HCEC 1CT (cell line): ENCODE results near the gene EPHB1.

Experiments used
- DNase-seq: peaks from one replicate; pipeline ENCODE4 v3.0.0-alpha.2; 2017

EPHB1 gene

DNA sequence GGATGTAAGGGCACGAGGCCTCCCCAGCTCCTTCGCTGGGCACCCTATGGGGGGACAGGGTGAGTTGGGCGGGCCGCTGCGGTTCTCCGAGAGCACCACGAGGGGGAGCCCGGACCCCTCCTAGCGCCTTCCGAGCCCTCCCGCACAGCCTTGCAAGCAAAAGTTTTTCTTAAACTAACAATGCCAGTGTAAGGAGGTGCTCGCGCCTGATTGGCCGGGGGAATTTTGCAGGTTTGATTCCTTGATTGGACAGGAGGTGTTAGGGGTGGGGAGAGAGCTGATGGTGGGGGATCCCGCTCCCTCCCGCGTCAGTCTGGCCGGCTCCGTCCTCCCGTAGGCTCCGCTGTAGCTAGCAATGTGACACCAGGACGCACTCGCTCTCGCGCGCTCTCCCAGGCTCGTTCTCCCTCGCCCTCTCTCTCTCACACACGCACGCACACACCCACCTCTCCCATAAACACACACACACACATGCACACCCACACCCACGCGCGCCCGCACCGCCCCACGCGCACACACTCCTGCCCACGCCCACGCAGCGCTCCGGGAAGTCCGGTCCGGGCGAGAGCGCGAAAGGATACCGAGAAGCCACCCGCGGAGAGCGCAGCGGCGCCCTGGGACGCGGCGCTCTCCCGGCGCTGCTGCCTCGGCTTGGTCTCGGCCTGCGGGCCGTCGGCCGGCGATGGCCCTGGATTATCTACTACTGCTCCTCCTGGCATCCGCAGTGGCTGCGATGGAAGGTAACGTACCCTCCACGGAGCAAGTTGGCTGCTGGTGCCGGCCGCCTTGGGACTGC, at the start of gene EPHB1:
TSS of gene EPHB1 (plus strand) at position 311 of the 796 bp plus-strand sequence.
- DNase-seq: peak; percentile 67

DNA sequence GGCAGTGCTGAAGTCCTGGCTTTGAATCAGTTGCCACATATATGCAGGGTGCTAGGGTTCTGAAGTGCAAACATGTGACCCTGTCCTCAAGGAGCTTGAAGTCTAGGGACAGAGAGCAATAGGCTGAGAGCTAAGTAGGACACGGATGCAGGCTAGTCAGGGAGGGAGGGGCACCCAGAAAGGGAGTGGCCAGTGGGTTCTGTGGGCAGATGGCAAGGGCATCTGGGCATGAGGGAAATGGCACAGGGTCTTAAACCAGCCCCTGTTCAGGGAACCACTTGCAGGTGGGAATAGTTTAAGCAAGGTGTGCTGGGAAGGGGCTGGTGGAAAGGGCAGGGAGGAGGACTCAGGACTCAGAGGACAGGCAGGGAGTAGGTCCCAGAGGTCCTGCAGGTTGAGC, 46.4 kb upstream of the EPHB1 start:
- no peak for DNase-seq

DNA sequence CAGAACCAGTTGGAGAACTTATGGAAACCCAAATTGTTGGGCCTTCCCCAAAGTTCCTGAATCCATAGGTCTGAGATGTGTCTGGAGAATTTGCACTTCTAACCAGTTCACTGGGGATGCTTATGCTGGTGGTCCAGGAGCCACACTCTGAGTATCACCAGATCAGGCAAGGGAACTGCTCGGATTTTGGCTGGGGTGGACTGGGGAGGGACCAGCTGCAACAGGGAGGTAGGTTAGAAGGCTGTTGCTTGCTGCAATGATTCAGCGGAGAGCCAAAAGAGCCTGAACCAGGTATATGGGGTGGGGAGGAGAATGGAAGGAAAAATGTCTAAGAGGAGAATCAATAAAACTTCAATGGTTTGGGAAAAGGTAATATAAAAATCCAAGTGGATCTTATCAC, 45.9 kb upstream of the EPHB1 start:
- DNase-seq: no peak

DNA sequence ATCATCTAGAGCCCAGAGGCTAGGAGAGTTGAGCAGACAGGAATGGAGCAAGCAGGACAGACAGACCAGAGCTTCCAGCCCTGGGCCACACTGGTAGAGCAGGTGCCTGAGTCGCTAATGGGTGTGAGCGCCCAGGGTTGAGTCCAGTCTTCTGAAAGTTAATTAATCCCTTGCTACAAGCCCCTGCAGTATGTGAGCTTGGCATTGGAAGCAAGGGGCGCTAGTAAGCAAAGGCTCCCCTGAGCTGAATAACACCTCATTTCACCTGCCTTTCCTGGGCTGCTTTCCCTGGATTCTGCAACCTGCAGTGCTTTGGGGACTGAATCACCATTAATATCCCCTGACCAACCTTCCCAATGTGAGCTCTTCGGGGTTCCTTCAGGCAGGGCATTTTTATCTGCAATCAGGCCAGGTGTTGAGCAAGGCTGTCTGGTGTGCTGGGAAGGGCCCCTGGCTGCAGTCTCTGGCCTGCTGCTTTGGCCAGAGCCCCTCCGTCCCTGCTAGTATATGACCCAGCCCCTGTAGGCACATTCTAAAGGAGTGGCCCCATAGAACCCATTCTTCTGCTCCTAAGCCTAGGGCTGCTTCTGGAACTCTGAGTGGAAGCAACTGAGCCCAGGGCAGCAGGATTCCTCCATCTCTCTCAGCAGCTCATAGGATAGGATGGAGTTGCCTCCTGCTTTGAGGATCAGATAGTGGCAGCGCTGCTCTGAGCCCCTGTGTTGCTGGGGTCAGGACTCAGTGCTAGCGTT, 45.1 kb upstream of the EPHB1 start:
- DNase-seq: no peak

DNA sequence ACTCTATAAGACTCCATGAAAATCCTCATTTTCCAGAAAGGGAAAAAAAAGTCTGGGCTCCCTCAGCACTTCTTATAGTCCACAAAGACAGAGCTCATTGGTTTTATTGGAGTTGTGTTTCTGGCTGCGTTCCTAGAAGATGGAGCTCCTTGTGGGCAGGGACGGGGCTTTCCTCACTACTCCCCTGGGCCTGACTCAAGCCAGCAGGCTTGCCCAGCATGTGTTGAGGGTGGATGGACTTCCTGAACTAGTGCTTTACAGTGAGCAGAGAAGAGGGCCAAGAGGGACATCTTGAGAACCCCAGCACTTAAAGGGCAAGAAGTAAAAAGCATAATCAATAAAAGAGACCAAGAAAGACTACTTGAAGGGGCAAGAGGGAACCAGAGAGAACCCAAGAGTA, 43.2 kb upstream of the EPHB1 start:
- DNase-seq: no peak

DNA sequence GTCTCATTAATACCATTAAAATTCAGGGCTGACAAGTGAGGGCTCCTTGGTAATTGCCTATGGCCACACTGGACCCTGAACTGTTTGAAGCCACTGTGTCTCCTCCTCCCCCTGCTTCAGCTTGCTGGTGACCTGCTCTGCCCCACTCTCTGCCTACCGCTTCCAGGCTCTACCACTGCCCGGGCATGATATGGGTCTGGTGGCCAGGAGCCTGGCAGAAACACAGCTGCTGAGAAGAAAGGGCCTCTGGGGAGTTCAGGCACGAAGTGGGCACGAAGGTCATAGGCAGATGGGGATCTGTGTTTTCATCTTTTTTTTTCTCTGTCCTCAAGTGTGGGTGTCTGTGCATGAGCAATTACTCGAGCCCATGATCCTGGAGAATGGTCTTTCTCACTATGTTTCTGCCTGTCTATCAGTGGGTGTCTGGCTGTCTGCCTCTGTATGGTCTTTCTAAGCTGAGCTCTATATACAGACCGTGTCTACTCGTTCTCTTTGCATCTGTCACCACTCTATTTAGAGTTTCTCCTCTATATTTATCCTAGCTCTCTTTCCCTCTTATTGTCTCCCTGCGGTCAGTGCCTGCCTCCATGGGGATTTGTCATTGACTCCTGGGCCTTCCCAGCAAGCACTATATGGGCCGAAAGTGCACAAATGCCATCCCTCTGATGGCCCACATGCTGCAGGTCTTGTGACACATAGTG, 42.1 kb upstream of the EPHB1 start:
- no peak for DNase-seq

DNA sequence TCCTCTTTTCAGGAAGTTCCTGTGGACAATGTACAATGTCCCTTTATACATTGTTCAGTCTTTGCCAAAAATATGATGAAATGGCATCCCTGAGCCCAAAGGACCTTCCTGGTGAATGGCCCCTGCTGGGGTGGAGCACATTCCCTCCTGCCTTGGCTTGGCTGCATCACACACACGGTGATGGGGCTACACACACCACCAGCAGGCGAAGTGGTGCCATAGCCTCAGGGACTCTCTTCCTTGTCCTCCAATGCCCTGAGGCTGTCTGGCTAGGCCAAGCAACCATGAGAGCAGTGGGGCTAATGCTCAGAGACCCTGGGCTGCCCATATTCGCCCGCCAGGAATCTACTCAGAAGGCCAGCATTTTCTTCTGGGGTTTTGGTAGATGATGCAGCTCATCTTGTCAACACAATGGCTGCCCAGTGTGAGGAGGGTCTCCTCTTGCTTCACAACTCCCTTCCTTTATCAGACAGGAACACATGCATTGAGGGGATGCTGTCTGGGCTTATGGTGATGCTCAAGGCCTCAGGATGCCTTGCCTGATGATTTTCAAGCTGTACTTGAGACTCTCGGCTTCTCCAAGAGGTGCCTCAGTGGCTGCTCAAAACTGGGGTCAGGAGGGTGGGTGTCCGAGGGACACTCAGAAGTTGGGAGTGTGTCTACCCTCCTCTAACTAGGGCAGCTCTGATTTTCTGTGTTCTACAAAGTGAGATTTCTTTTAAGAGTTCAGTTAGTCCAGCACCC, 40.9 kb upstream of the EPHB1 start:
- DNase-seq: peak; percentile 3

DNA sequence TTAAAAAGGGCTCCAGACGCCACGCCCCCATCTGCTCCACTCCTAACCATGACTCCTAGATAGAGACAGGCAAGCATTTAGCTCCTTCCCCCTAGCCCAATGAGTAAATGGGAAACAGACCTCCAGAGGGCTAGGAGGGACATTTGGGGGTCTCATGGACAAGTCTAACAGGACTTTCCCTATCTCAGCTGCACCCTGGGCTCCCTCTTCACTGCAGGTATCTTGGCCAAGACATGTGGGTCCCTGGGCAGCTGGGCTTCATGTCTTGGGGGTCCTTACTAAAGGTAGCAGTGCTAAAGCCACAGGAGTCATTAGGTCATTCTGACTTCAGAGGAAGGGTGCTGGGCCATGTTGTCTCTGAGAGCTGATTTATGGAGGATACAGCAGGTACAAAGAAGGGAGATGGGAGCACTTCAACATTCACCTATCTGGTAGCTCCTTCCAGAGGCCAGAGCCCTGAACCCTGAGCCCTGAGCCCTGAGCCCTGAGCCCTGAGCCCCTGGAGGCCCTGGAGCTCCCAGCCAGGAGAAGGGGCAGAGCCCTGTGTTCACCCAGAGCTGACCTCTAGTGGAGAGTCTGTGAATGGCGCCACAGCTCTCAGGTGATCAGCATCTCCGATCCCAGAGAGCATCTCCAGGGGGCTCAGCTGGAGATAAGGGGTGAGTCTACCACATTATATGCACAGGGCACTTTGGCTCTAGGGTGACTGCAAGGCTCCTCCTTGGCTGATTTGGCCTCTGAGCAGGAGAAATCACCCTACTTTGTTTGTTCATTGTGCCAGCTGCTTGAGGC, 40.1 kb upstream of the EPHB1 start:
- DNase-seq: peak; percentile 10

DNA sequence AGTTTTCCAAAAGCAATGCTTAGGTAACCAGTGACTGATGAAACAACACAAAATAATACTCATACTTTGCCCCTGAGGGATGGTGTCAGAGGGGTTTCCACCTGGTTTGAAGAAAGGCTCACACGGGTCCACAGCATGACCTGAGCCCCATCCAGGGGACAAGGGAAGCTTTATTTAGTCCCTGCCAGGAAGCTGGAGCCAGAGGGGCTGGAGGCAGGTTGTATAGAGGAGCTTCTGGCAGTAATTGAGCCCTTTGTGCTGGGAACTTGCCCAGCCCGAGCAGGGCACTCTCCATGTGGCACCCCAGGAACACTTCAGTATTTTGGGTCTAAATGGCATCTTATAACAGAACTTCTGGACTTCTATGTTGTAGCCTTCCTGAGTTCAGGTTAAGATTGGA, 39.2 kb upstream of the EPHB1 start:
- no peak for DNase-seq

DNA sequence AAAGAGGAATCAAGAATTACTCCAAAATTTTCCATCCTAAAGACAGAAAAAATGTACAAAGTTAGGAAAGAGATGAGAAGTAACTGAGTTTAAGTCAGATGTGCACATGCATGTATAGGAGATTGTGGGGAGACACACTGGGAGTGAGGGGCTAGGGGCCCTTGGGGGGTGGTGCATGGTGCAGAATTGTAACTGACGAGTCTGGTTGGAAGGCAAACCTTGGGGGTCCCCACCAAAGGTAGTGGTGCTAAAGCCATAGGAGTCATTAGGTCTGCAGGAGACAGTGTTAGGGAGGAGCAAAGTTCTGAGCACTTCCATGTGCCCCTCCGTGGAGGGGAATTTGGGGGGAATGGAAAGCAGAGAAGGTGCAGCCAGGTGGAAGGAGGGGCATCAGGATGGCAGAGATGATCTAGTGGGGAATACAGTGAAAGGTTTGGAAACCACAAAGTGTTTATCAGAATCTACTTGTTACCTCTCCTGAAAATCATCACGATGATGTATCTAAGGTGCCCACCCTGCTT, 37.5 kb upstream of the EPHB1 start:
- DNase-seq: no peak

DNA sequence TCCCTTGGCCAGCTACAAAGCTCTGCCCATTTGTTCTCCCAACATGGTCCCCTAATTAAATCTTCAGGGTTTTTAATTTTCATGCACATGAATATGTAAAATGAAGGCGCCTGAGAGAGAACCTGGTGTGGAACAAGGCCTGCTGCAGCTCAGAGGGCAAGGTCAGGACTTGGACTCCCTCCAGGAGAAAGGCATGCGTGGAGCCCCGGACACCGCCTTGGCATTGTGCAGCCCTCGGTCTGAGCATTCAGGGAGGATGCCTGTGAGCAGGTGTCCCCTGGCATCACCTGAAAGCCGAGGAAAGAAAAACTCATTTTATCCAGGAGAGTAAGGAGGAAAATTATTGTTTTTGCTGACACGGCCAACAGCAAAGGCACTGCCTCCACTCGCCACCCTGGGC, 33.8 kb upstream of the EPHB1 start:
- no peak for DNase-seq

DNA sequence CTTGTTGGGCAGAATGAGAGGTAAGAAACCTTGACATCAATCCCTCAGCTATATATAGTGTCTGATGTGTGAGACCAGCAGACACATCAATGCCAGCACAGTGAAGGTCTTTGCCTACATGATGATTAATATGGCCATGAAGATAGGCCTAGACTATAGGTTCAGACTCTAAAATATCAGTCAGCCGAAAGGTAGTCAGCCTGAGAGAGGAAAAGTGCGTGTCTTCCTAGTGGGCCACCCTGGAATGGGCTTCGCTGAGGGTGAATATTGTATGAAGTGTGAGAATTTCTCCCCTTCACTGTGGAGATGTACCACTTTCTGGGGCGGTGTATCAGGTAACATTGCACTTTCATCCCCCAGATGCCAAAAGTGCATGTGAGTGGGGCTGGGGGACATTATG, 33.0 kb upstream of the EPHB1 start:
- no peak for DNase-seq

DNA sequence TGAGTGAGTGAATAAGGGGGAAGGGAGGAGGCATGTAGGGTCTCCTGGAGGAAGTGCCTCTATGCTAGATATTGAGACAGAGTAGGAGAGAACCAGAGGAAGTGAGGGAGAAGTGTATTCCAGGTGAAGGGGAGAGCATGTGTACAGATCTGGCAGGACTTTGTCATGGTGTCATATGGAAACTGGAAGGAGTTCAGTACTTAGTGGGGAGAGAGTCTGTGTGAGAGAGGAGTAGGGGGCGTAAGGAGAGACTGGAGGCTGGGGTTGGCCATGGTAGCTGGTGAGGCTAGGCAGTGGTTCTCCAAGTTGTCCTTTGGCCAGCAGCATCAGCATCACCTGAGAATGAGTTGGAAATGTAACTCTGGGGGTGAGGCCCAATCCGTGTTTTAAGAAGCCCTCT, 29.6 kb upstream of the EPHB1 start:
- DNase-seq: no peak

DNA sequence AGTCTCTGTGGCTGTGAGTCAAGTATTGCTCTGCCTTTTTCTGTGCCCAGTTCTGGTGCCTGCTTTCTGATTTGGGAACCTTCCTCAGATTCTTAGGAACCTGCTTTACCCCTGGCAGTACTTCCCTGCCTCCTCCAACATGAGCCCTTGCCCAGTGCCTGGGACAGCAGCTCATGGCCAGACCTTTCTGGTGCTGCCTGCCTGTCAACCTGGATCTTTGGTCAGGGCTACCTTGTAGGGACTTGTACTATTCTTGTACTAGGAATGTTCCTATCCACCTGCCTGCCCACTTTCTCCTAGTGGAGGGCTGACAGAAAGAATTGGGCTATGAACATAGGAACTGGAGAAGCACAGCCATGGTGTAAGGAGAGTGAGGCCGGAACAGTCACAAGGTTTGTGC, 28.8 kb upstream of the EPHB1 start:
- no peak for DNase-seq

DNA sequence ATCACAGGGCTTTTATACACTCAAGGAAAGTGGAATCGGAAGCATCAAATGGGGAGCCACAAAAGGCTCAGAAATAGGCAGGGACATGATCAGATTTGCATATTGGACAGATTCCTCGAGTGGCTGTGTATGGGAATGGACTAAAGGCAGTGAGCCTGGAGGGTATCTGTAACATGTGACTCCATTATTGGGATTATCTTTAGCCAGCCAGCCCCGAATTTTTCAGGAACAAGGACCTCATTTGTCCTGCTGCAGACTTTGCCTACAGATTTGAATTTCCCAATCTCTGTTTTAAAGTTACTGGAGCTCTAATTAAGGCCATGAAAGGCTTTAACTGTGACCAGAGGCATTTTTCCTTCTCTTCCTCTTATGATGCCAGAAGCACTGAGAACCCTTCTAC, 26.9 kb upstream of the EPHB1 start:
- no peak for DNase-seq

DNA sequence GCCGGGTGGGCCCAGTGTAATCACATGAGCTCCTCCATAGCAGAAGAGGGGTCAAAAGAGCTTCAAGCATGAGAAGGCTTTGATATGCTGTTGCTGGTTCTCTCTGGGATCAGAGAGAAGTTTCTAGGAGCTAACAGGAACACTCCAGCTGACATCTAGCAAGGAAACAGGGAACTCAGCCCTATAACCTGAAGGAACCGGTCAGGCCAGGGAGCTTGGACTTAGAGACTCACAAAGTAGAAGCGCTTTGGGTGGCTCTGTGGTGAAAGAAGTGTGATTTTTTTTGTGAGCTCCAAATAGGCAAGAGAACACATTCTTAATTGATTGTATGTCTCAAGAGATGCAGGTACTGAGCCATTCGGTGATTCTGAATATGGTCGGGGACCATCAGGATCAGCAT, 26.2 kb upstream of the EPHB1 start:
- no peak for DNase-seq

DNA sequence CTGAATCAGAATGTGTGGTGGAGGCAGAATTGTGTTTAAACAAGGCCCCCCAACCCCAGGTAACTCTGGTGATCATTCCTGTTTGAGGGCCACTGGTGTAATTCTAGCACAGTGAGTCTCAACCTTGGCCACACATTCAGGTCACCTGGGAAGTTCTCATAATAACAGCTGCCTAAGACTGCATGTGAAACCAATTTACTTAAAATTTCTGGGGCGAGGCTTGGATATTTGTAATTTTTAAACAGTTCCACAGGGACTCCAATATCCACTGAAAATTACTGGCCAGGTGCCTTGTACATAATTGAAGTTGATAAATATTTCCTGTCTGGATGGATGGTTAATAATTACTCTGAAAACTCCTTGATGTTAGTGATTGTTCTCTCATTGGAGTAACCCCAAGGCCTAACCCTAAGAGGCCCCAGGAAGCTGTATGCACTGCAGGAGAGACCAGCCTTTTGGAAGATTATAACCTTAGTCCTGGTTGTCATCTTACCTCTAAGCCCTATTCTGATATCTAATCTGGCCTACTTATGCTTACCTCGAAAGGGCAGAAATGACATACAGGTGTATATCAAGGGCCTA, 25.7 kb upstream of the EPHB1 start:
- no peak for DNase-seq

DNA sequence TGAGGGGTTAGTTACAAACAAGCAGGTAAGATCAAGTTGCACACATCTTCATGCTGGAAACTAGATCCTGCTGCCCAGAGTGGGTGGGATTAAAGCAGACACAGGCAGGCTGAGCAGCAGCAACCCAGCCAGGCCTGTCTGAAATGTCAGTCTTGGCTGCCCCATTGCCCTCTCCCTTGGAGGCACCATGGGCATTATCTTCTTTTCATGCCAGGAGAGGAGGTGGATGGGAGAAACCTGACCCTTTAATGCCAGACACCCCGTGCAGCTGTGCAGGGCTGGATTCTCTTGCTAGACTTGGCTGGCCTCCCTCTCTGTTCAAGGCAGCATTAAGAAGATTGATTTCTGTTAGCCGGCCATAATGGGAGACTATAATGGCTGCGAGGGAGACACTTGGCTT, 23.0 kb upstream of the EPHB1 start:
- DNase-seq: no peak

DNA sequence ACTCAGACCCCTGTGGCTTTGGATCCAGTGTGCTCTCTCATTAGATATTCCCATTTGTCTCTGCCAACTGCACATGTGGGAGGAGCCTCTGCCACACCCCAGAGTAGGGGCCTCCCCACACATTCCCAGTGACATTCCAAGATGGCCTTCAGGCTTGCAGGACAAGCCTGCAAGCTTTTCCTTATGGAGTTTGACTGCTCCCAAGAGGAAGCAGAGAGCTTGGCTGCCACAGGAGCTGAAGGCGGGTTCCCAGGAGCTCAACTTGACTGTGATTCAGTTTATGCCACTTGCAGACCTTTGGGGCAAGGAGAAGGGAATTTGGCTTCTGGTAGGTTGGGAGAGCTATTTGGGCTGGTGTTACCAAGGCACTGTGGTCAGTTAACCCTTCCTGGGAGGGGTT, 22.5 kb upstream of the EPHB1 start:
- DNase-seq: no peak

DNA sequence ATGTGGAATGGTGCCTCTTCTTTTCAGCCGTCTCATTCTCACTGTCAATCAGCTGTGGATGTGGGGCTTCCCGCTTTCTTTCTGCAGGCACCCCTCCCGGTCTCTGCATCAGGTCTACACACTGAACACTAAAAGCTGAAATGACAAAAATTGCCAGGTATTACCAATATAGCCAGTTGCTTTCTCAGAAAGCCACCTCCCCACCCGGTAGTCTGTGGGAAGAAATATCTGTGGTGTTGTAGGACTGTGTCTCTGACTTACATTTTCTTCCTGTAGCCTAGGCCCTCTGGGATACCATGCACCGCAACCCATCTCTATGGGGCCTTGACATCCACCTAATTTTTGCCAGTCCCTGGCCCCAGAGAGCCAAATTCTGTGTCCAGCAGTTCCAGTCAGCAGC, 19.2 kb upstream of the EPHB1 start:
- no peak for DNase-seq

DNA sequence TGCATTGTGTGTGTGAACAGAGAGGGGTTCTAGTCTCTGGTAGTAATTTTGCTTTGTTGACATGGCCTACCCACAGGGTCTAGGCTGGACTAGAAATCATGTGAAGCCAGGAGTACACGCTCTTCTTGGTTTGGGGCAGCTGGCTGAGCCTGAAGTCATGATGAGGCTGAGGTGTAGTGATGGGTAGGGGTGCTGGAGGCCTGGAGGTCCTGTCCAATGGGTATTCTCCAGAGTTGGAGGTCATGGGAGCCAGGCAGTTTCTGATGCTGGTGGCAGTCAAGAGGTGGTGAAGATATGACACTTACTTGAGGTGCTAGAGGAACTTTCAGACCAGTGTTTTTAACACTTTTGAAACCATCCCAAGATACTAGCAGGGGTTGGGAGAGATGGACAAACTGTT, 18.5 kb upstream of the EPHB1 start:
- no peak for DNase-seq

DNA sequence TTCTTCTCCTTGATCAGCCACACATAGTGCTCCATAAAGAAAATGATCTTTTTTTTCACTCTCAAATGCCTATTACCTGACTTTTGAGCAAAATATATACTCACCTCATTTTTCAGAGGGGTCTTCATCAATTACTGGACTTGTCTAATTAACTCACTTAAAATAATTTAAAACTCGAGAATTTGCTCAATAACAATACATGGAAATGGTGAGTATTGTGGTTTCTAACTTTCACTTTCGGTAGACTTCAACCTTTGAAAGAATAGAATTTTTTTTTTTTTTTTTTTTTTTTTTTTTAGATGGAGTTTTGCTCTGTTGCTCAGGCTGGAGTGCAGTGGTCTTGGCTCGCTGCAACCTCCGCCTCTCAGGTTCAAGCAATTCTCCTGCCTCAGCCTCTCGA, 17.7 kb upstream of the EPHB1 start:
- no peak for DNase-seq
